ENCODE results near the gene FOSB. TPM values are rescaled to one million over a fixed set of nuclear protein-coding genes. Genes with fewer than 3 reads are reported as not detected.
A peak's percentile ranks its signal among the peaks of the same experiment; 100 is the strongest.

The FOSB gene
- total RNA-seq, 1 experiment from 2014 or later, result 6.4 TPM

DNA sequence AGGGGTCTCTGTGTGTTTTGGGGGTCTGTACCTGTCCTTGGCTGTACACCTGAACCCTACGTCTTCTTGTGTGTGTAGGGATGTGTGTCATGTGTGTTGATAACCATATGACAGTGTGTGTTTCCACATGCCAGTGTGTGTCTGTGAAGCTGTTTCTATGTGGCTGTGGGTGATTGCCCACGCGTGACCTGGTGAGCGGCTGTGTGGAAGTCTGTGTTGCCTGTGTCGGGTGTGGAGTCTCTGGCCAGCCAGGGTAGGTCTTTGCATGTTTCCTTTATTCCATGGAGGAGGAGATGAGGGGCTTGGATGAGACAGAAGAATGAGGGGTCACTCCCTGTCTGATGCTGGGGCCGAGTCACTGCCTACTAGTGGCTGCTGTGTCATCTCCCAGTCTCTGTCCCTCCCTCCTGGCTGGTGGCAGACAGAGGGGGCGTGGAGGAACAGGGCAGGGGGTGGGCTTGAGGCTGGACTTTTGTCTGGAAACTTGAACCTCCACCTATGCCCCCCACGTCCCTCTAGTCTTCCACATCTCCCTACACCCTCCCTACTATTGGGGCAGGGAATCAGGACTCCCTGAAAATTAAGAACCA lies 2.8 kb upstream of the FOSB start:
- no peaks in the 10 kb centered on the region for H3K27me3 ChIP-seq (replicated peaks; ENCODE audit: control insufficient read depth, insufficient read depth, low read length)
- BruUV-seq (replicated peaks), result no TSS peak
- H3K9me3 ChIP-seq, result no peaks in the 10 kb centered on the region
- H3K27ac Mint-ChIP-seq (ENCODE audit: unreplicated experiment), result no peak overlapping the region
- TF ChIP-seq, protein P1, sequence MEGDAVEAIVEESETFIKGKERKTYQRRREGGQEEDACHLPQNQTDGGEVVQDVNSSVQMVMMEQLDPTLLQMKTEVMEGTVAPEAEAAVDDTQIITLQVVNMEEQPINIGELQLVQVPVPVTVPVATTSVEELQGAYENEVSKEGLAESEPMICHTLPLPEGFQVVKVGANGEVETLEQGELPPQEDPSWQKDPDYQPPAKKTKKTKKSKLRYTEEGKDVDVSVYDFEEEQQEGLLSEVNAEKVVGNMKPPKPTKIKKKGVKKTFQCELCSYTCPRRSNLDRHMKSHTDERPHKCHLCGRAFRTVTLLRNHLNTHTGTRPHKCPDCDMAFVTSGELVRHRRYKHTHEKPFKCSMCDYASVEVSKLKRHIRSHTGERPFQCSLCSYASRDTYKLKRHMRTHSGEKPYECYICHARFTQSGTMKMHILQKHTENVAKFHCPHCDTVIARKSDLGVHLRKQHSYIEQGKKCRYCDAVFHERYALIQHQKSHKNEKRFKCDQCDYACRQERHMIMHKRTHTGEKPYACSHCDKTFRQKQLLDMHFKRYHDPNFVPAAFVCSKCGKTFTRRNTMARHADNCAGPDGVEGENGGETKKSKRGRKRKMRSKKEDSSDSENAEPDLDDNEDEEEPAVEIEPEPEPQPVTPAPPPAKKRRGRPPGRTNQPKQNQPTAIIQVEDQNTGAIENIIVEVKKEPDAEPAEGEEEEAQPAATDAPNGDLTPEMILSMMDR (IDR thresholded peaks at IDR 0.05; ENCODE audit: insufficient read depth in 1 of 2, low read depth in 1 of 2, low read length in 1 of 2, severe bottlenecking in 1 of 2, unreplicated experiment in 1 of 2), result no peak
- no peaks in the 10 kb centered on the region for H3K9me3 Mint-ChIP-seq (ENCODE audit: unreplicated experiment)
- ChIA-PET CTCF (interaction anchor here (6.3 kb wide), 1 partner anchor 25 kb away, joined by 116 read pairs; no protein-coding TSS in a partner anchor), POLR2A (no interaction called here)
- H3K36me3 Mint-ChIP-seq (ENCODE audit: insufficient read depth, unreplicated experiment), result peaks cover 31% of the 10 kb centered on the region
- H3K4me3 ChIP-seq (ENCODE audit: low read depth, low read length), result no peak overlapping the region
- H3K4me3 Mint-ChIP-seq (ENCODE audit: unreplicated experiment), result no peak overlapping the region
- no peak for DNase-seq
- no peaks in the 10 kb centered on the region for H3K27me3 Mint-ChIP-seq (ENCODE audit: insufficient read depth, unreplicated experiment)
- intact Hi-C loops (cut with micrococcal nuclease; ENCODE audit: unreplicated experiment), result no loop called here
- H3K4me1 Mint-ChIP-seq (ENCODE audit: low read depth, unreplicated experiment), result no peaks in the 10 kb centered on the region
- no peaks in the 10 kb centered on the region for H3K36me3 ChIP-seq (ENCODE audit: control insufficient read depth, insufficient read depth, low read length)
- peaks cover 6% of the 10 kb centered on the region; the same call in 1 of the 2 replicates for H3K4me1 ChIP-seq

DNA sequence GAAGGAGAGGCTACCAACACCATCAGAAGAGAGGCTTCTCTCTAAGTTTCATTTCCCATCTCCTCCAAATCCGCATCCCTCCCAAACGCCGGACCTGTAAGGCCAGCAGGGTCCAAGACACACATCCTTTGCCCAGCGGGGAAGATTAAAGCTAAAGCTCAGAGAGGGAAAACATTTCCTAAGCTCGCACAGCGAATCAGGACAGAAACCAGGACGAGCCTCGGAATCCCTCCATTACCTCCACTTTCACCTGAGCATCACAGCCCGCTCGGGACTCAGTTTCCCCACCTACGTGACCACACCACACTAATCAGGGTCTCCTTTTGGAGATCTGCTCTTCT lies 711 bp upstream of the FOSB start:
- Histone ChIP-seq H3K9me3 (no peaks in the 10 kb centered on the region), H3K27me3 (replicated peaks; ENCODE audit: control insufficient read depth, insufficient read depth, low read length) (no peaks in the 10 kb centered on the region), H3K4me3 (ENCODE audit: low read depth, low read length) (peak overlapping the region; percentile 74), H3K4me1 (peaks cover 9% of the 10 kb centered on the region; the same call in 1 of the 2 replicates), H3K36me3 (ENCODE audit: control insufficient read depth, insufficient read depth, low read length) (no peaks in the 10 kb centered on the region)
- TSS peak; percentile 58 for BruUV-seq (replicated peaks)
- peak overlapping the region; percentile 98 for H3K27ac Mint-ChIP-seq (ENCODE audit: unreplicated experiment)
- intact Hi-C loops (cut with micrococcal nuclease; ENCODE audit: unreplicated experiment), result no loop called here
- H3K36me3 Mint-ChIP-seq (ENCODE audit: insufficient read depth, unreplicated experiment), result peaks cover 36% of the 10 kb centered on the region
- ChIA-PET POLR2A (interaction anchor here (0.6 to 4.4 kb wide), 15 partner anchors 8 to 302 kb away, joined by 3 to 38 read pairs (median 5); partner anchors contain the start of genes QPCTL, SIX5 and SNRPD2), CTCF (interaction anchor here (0.6 to 6.3 kb wide), 8 partner anchors 9 to 76 kb away, joined by 3 to 116 read pairs (median 14); no protein-coding TSS in a partner anchor)
- TF ChIP-seq, protein P1 (IDR thresholded peaks at IDR 0.05; ENCODE audit: insufficient read depth in 1 of 2, low read depth in 1 of 2, low read length in 1 of 2, severe bottlenecking in 1 of 2, unreplicated experiment in 1 of 2), result no peak
- DNase-seq, result no peak
- H3K9me3 Mint-ChIP-seq (ENCODE audit: unreplicated experiment), result no peaks in the 10 kb centered on the region
- H3K27me3 Mint-ChIP-seq (ENCODE audit: insufficient read depth, unreplicated experiment), result no peaks in the 10 kb centered on the region
- no peaks in the 10 kb centered on the region for H3K4me1 Mint-ChIP-seq (ENCODE audit: low read depth, unreplicated experiment)
- peak overlapping the region; percentile 92 for H3K4me3 Mint-ChIP-seq (ENCODE audit: unreplicated experiment)

DNA sequence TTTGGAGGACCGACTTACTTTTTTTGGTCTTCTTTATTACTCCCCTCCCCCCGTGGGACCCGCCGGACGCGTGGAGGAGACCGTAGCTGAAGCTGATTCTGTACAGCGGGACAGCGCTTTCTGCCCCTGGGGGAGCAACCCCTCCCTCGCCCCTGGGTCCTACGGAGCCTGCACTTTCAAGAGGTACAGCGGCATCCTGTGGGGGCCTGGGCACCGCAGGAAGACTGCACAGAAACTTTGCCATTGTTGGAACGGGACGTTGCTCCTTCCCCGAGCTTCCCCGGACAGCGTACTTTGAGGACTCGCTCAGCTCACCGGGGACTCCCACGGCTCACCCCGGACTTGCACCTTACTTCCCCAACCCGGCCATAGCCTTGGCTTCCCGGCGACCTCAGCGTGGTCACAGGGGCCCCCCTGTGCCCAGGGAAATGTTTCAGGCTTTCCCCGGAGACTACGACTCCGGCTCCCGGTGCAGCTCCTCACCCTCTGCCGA lies 409 bp downstream of the FOSB start:
- intact Hi-C loops (cut with micrococcal nuclease; ENCODE audit: unreplicated experiment), result no loop called here
- H3K4me1 ChIP-seq, result peaks cover 9% of the 10 kb centered on the region; the same call in 1 of the 2 replicates
- H3K27ac Mint-ChIP-seq (ENCODE audit: unreplicated experiment), result peak overlapping the region; percentile 98
- H3K4me1 Mint-ChIP-seq (ENCODE audit: low read depth, unreplicated experiment), result peaks cover 6% of the 10 kb centered on the region
- no peaks in the 10 kb centered on the region for H3K9me3 ChIP-seq
- TF ChIP-seq, protein P1 (IDR thresholded peaks at IDR 0.05; ENCODE audit: insufficient read depth in 1 of 2, low read depth in 1 of 2, low read length in 1 of 2, severe bottlenecking in 1 of 2, unreplicated experiment in 1 of 2), result peak in 1 of 2 experiments; percentile 10
- peak in 1 of 2 experiments; percentile 59 for DNase-seq
- CTCF ChIA-PET, result interaction anchor here (0.8 to 6.3 kb wide), 6 partner anchors 7 to 28 kb away, joined by 4 to 116 read pairs (median 22); no protein-coding TSS in a partner anchor
- peak overlapping the region; percentile 92 for H3K4me3 Mint-ChIP-seq (ENCODE audit: unreplicated experiment)
- peak overlapping the region; percentile 74 for H3K4me3 ChIP-seq (ENCODE audit: low read depth, low read length)
- no peaks in the 10 kb centered on the region for H3K9me3 Mint-ChIP-seq (ENCODE audit: unreplicated experiment)
- H3K36me3 Mint-ChIP-seq (ENCODE audit: insufficient read depth, unreplicated experiment), result peaks cover 41% of the 10 kb centered on the region
- no peaks in the 10 kb centered on the region for H3K27me3 Mint-ChIP-seq (ENCODE audit: insufficient read depth, unreplicated experiment)
- H3K27me3 ChIP-seq (replicated peaks; ENCODE audit: control insufficient read depth, insufficient read depth, low read length), result no peaks in the 10 kb centered on the region
- no peaks in the 10 kb centered on the region for H3K36me3 ChIP-seq (ENCODE audit: control insufficient read depth, insufficient read depth, low read length)
- BruUV-seq (replicated peaks), result TSS peak; percentile 83
- POLR2A ChIA-PET, result interaction anchor here (0.5 to 4.4 kb wide), 14 partner anchors 10 to 1788 kb away, joined by 3 to 38 read pairs (median 5); partner anchors contain the start of genes CCDC9, FBXO46, QPCTL and SIX5
